ENCODE measurements around the gene OR3A2. TPM values are rescaled to one million over a fixed set of nuclear protein-coding genes. Genes with fewer than 3 reads are reported as not detected.

Gene OR3A2
- polyA plus RNA-seq, 4 donors = 0.16 TPM; not detected in 3

Other genes starting within 250 kb of the OR3A2 start
- gene OR1A2, start 188.8 kb downstream of the OR3A2 start, polyA plus RNA-seq = not detected
- not detected for gene OR1A1, start 178.6 kb downstream of the OR3A2 start, polyA plus RNA-seq
- not detected for gene OR3A1, start 87.9 kb downstream of the OR3A2 start, polyA plus RNA-seq
- gene OR1E1, start 12.1 kb upstream of the OR3A2 start, polyA plus RNA-seq = not detected
- not detected for gene OR3A3, start 25.1 kb upstream of the OR3A2 start, polyA plus RNA-seq
- gene OR1E2, start 47.5 kb upstream of the OR3A2 start, polyA plus RNA-seq = not detected
- gene SPATA22, start 85.5 kb upstream of the OR3A2 start, polyA plus RNA-seq = under 1 TPM in 1 of 4 donors, not detected in 3; 0.12 TPM
- 1 to 10 TPM; 1.9 to 8.1 (median 3.8) TPM for gene ASPA, start 89.7 kb upstream of the OR3A2 start, polyA plus RNA-seq
- gene TRPV3, start 171.5 kb upstream of the OR3A2 start, polyA plus RNA-seq = 10 to 100 TPM in 1 of 4 donors, 1 to 10 TPM in 3; 1.1 to 20.1 (median 7.4) TPM
- 10 to 100 TPM in 3 of 4 donors, 1 to 10 TPM in 1; 4.4 to 20.8 (median 13.0) TPM for gene TRPV1, start 223.1 kb upstream of the OR3A2 start, polyA plus RNA-seq
- gene SHPK, start 249.9 kb upstream of the OR3A2 start, polyA plus RNA-seq = 10 to 100 TPM; 12.7 to 21.9 (median 18.1) TPM